A673 (cell line): ENCODE results near the gene RAB3C. TPM values are rescaled to one million over a fixed set of nuclear protein-coding genes. Genes with fewer than 3 reads are reported as not detected.

ENCODE experiments used
- BruUV-seq: library from RNA; stranded (reverse); fragments of 400-500 nt; replicated peaks from 2 replicates; lab custom pipeline; 2021; lab: Mats Ljungman, UMichigan
- CTCF ChIA-PET: fragments of 300-600 bp; sonication (Branson Sonifier 250); formaldehyde crosslinking; loops from one replicate; lab custom pipeline; 2022; ENCODE audit warnings: antibody characterized with exemption; lab: Charles Lee
- POLR2A ChIA-PET: fragments of 300-600 bp; sonication (Branson Sonifier 250); formaldehyde crosslinking; loops from one replicate; lab custom pipeline; 2022; ENCODE audit warnings: antibody characterized with exemption; ENCODE audit not compliant: low non-redundant PET; lab: Charles Lee
- DNase-seq: peaks from one replicate; pipeline ENCODE4 v3.0.0-alpha.2; 2015; ENCODE audit warnings: low spot score
- H3K27ac ChIP-seq: fragments of 200-600 bp; sonication (generic); 2 replicates; pipeline ENCODE4 v1.5.1; 2016; ENCODE audit warnings: mixed run types, low read depth, mild to moderate bottlenecking, mixed read lengths, antibody characterized with exemption, low read length; ENCODE audit not compliant: poor library complexity, severe bottlenecking
- H3K27me3 ChIP-seq: fragments of 200-600 bp; sonication (generic); replicated peaks from 2 replicates; pipeline ENCODE4 v1.6.1; 2017; ENCODE audit warnings: mixed run types, low read depth, mild to moderate bottlenecking, mixed read lengths, antibody characterized with exemption, low read length; ENCODE audit not compliant: insufficient read depth, poor library complexity
- H3K36me3 ChIP-seq: fragments of 200-600 bp; sonication (generic); 2 replicates; pipeline ENCODE4 v1.6.1; 2016; ENCODE audit warnings: mixed run types, mild to moderate bottlenecking, mixed read lengths, antibody characterized with exemption, low read length; ENCODE audit not compliant: insufficient read depth, poor library complexity, severe bottlenecking
- H3K4me1 ChIP-seq: fragments of 200-600 bp; sonication (generic); 2 replicates; pipeline ENCODE4 v1.6.1; 2017; ENCODE audit warnings: mixed run types, mild to moderate bottlenecking, mixed read lengths, antibody characterized with exemption, low read length; ENCODE audit not compliant: insufficient read depth, poor library complexity, severe bottlenecking
- H3K4me3 ChIP-seq: fragments of 200-600 bp; sonication (generic); 2 replicates; pipeline ENCODE4 v1.5.1; 2016; ENCODE audit warnings: low read depth, mixed run types, mild to moderate bottlenecking, mixed read lengths, low read length; ENCODE audit not compliant: poor library complexity, severe bottlenecking
- H3K9me3 ChIP-seq: fragments of 200-600 bp; sonication (generic); 2 replicates; pipeline ENCODE4 v1.6.1; 2016; ENCODE audit warnings: mixed run types, low read depth, mild to moderate bottlenecking, mixed read lengths, antibody characterized with exemption, low read length; ENCODE audit not compliant: poor library complexity, severe bottlenecking
- CTCF ChIP-seq: fragments of 300-800, 200-600 bp; sonication (generic); conservative IDR thresholded peaks from 2 replicates; pipeline ENCODE4 v1.5.1; 2017; ENCODE audit warnings: low read depth, mild to moderate bottlenecking, antibody characterized with exemption, low read length, moderate library complexity, mixed read lengths
- EZH2 ChIP-seq: fragments of 200-600 bp; sonication (generic); IDR thresholded peaks from 2 replicates; pipeline ENCODE4 v1.6.1; 2017; ENCODE audit warnings: borderline replicate concordance, low read depth, mild to moderate bottlenecking, mixed read lengths, antibody characterized with exemption, low read length; ENCODE audit not compliant: poor library complexity, severe bottlenecking
- intact Hi-C: fragments of 100-400 bp; cut with micrococcal nuclease; formaldehyde crosslinking; loops from one replicate; pipeline ENCODE4 v1.10.0; 2022; ENCODE audit not compliant: unreplicated experiment
- total RNA-seq: library from RNA; stranded (reverse); gene quantifications from 2 replicates; pipeline ENCODE4 v1.2.3, GENCODE V29; 2021

Gene RAB3C
- total RNA-seq, 1 experiment from 2014 or later = 0.64 TPM

DNA sequence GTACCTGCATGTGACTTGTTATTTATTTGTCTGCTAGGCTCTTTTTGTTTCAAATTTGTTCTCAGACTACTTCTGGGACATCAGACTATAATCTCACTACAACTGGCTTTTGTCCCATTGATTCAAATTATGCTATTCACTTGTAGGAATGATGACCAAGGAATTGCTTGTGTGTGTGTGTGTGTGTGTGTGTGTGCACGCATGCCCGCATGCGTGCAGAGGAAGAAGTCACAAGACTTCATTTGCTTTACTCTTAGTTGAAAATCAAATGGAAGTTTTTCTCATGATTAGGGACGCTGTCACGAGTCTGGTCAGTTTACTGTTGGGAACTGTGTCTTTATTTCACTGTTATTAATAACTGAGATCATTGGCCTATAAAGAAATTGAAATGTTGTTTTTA, 268.7 kb downstream of the RAB3C start:
- no peak for TF ChIP-seq EZH2
- no peak for TF ChIP-seq CTCF
- CTCF ChIA-PET = no interaction called here
- BruUV-seq = no TSS peak
- Histone ChIP-seq H3K4me3 (no peak overlapping the region), H3K9me3 (no peaks in the 10 kb centered on the region), H3K4me1 (no peaks in the 10 kb centered on the region), H3K36me3 (no peaks in the 10 kb centered on the region), H3K27me3 (peaks cover 6% of the 10 kb centered on the region), H3K27ac (no peak overlapping the region)
- intact Hi-C loops = loop anchor here (5.0 kb wide), 2 partner anchors 374 to 1554 kb away; no protein-coding TSS in a partner anchor
- POLR2A ChIA-PET = no interaction called here
- DNase-seq = no peak

DNA sequence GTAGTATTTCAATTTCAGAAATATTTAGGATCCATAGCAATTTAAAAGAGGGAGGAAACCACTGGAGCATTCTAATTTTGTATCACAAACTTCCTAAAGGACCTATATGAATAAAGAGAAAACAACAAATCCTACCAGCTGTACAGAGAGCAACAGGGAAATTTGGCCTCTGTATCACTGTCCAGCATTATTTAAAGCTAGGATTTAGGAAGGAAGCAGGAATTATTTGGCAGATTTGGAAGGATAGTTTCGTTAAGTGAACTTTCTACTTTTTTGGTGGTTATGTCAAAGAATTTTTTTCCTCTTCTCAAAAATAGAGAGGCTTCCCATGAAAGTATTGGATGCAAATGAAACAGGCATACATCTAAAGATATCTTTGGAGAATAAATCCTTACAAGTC, 269.7 kb downstream of the RAB3C start:
- DNase-seq = no peak
- Histone ChIP-seq H3K27ac (no peak overlapping the region), H3K9me3 (no peaks in the 10 kb centered on the region), H3K4me1 (no peaks in the 10 kb centered on the region), H3K27me3 (peaks cover 6% of the 10 kb centered on the region), H3K4me3 (no peak overlapping the region), H3K36me3 (no peaks in the 10 kb centered on the region)
- no peak for TF ChIP-seq EZH2
- no peak for TF ChIP-seq CTCF
- intact Hi-C loops = loop anchor here (5.0 kb wide), 2 partner anchors 375 to 1555 kb away; no protein-coding TSS in a partner anchor
- POLR2A ChIA-PET = no interaction called here
- CTCF ChIA-PET = no interaction called here
- BruUV-seq = no TSS peak

DNA sequence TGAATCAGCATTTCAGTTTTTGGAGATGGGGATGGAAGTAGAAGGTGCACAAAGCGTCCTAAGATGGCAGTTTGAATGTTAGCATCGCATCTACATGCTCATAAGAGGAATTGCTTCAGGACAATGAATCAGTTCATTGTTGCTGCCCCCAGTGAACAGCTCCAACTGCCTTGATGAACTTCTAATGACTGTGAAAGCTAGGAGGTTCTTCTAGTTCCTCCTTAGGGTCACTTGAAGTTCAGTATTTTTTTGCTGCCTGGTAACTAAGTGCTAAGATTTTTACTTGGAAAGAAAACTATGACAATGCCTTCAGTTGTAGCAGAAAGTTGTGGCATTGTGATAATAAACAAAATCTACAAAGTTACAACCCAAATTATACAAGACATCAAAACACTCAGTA, 271.6 kb downstream of the RAB3C start:
- no peak for DNase-seq
- TF ChIP-seq CTCF (no peak), EZH2 (no peak)
- Histone ChIP-seq H3K4me3 (no peak overlapping the region), H3K27me3 (peaks cover 6% of the 10 kb centered on the region), H3K9me3 (no peaks in the 10 kb centered on the region), H3K36me3 (no peaks in the 10 kb centered on the region), H3K27ac (no peak overlapping the region), H3K4me1 (no peaks in the 10 kb centered on the region)
- ChIA-PET CTCF (no interaction called here), POLR2A (no interaction called here)
- intact Hi-C loops = loop anchor here (5.0 kb wide), 2 partner anchors 377 to 1557 kb away; no protein-coding TSS in a partner anchor
- BruUV-seq = no TSS peak
